SK-N-SH (cell line): ENCODE results near the gene DDX24.

Source experiments
- EP300 ChIP-seq, 2 experiments: IDR thresholded peaks; 2 replicates each; pipeline versions ENCODE4 v1.4.0 to v1.6.1; 2012; ENCODE audit warnings: borderline replicate concordance in 1 of 2, low read depth in 1 of 2, low read length in 1 of 2
- EZH2phosphoT487 ChIP-seq: fragments of 200-600 bp; sonication (generic); IDR thresholded peaks from 2 replicates; pipeline ENCODE4 v1.6.1; 2017; ENCODE audit warnings: low read depth, mixed run types, mild to moderate bottlenecking, antibody characterized with exemption, moderate library complexity, borderline replicate concordance
- JUND ChIP-seq: IDR thresholded peaks from 2 replicates; pipeline ENCODE4 v1.4.0; 2012
- MEF2A ChIP-seq: IDR thresholded peaks from 2 replicates; pipeline ENCODE4 v1.4.0; 2012; ENCODE audit warnings: low read depth, borderline replicate concordance
- POLR2AphosphoS5 ChIP-seq: IDR thresholded peaks from 2 replicates; pipeline ENCODE4 v1.6.1; 2012; ENCODE audit warnings: low read depth, low read length
- SMC3 ChIP-seq: IDR thresholded peaks from 2 replicates; pipeline ENCODE4 v1.6.1; 2012; ENCODE audit warnings: low read depth, low read length, improper control_type of control experiment
- TAF1 ChIP-seq: IDR thresholded peaks from 2 replicates; pipeline ENCODE4 v1.6.1; 2012; ENCODE audit warnings: low read depth, mild to moderate bottlenecking, low read length, moderate library complexity, borderline replicate concordance
- TF ChIP-seq, protein P1 (sequence below): fragments of 200-600 bp; sonication (generic); IDR thresholded peaks from 2 replicates; pipeline ENCODE4 v1.6.1; 2017; ENCODE audit warnings: antibody characterized with exemption, mild to moderate bottlenecking, moderate library complexity
- TF ChIP-seq, protein P2 (sequence below): IDR thresholded peaks from 2 replicates; pipeline ENCODE4 v1.6.1; 2012; ENCODE audit warnings: mild to moderate bottlenecking, low read depth, low read length, moderate library complexity
- TF ChIP-seq, protein P3 (sequence below): IDR thresholded peaks from 2 replicates; pipeline ENCODE4 v1.4.0; 2012; ENCODE audit warnings: low read depth

DNA sequence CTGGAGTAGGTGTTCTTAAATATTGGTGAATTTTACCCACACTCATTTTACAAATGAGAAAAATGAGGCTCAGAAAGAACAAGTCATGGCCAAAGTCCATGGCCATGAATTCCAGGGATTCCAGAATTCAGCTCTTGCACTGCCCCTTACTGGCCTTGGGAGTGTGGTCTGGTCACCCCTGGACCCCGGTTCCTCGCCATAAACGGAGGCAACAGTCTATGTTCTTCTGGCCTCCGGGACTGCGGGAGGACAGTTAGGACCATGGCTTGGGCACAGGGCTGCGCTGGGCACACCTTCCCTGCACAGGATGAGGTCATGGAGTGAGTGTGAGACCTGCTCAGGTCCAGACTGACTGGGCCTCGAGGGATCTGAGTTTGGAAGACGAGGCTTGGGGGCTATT, 77.0 kb downstream of the DDX24 start:
- TF ChIP-seq, protein P1, sequence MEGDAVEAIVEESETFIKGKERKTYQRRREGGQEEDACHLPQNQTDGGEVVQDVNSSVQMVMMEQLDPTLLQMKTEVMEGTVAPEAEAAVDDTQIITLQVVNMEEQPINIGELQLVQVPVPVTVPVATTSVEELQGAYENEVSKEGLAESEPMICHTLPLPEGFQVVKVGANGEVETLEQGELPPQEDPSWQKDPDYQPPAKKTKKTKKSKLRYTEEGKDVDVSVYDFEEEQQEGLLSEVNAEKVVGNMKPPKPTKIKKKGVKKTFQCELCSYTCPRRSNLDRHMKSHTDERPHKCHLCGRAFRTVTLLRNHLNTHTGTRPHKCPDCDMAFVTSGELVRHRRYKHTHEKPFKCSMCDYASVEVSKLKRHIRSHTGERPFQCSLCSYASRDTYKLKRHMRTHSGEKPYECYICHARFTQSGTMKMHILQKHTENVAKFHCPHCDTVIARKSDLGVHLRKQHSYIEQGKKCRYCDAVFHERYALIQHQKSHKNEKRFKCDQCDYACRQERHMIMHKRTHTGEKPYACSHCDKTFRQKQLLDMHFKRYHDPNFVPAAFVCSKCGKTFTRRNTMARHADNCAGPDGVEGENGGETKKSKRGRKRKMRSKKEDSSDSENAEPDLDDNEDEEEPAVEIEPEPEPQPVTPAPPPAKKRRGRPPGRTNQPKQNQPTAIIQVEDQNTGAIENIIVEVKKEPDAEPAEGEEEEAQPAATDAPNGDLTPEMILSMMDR = no peak
- TF ChIP-seq, protein P2, sequence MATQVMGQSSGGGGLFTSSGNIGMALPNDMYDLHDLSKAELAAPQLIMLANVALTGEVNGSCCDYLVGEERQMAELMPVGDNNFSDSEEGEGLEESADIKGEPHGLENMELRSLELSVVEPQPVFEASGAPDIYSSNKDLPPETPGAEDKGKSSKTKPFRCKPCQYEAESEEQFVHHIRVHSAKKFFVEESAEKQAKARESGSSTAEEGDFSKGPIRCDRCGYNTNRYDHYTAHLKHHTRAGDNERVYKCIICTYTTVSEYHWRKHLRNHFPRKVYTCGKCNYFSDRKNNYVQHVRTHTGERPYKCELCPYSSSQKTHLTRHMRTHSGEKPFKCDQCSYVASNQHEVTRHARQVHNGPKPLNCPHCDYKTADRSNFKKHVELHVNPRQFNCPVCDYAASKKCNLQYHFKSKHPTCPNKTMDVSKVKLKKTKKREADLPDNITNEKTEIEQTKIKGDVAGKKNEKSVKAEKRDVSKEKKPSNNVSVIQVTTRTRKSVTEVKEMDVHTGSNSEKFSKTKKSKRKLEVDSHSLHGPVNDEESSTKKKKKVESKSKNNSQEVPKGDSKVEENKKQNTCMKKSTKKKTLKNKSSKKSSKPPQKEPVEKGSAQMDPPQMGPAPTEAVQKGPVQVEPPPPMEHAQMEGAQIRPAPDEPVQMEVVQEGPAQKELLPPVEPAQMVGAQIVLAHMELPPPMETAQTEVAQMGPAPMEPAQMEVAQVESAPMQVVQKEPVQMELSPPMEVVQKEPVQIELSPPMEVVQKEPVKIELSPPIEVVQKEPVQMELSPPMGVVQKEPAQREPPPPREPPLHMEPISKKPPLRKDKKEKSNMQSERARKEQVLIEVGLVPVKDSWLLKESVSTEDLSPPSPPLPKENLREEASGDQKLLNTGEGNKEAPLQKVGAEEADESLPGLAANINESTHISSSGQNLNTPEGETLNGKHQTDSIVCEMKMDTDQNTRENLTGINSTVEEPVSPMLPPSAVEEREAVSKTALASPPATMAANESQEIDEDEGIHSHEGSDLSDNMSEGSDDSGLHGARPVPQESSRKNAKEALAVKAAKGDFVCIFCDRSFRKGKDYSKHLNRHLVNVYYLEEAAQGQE = no peak
- TF ChIP-seq SMC3 (no peak), EP300 (IDR thresholded peaks at IDR 0.05; ENCODE audit: borderline replicate concordance in 1 of 2, low read depth in 1 of 2, low read length in 1 of 2) (no peak), POLR2AphosphoS5 (no peak), TAF1 (no peak), EZH2phosphoT487 (no peak), JUND (no peak), MEF2A (no peak)
- TF ChIP-seq, protein P3, sequence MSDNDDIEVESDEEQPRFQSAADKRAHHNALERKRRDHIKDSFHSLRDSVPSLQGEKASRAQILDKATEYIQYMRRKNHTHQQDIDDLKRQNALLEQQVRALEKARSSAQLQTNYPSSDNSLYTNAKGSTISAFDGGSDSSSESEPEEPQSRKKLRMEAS = no peak
